ENCODE results near the gene XIAP.

DNA sequence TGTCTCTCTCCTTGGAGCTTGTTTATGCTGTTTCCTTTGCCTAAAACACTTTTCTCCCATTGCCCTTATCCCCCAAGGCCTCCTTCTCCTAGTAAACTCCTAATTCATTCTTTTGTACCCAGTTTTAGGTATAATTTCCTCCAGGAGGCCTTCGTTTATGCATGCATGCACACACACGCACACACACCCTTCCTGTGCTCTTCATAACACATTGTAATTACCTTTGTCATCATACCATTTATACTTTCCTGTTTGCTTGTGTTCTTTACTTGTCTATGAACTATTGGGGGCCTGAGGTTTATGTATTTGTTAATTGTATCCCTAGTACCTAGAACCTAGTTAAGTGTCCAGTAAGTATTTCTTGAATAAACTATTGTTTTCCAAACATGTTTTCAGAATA, 45.5 kb downstream of the XIAP start:
- TF ChIP-seq, protein P1, sequence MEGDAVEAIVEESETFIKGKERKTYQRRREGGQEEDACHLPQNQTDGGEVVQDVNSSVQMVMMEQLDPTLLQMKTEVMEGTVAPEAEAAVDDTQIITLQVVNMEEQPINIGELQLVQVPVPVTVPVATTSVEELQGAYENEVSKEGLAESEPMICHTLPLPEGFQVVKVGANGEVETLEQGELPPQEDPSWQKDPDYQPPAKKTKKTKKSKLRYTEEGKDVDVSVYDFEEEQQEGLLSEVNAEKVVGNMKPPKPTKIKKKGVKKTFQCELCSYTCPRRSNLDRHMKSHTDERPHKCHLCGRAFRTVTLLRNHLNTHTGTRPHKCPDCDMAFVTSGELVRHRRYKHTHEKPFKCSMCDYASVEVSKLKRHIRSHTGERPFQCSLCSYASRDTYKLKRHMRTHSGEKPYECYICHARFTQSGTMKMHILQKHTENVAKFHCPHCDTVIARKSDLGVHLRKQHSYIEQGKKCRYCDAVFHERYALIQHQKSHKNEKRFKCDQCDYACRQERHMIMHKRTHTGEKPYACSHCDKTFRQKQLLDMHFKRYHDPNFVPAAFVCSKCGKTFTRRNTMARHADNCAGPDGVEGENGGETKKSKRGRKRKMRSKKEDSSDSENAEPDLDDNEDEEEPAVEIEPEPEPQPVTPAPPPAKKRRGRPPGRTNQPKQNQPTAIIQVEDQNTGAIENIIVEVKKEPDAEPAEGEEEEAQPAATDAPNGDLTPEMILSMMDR (IDR thresholded peaks at IDR 0.05; ENCODE audit: insufficient read depth, low read length, poor library complexity, severe bottlenecking) = no peak
- no peak for TF ChIP-seq EZH2phosphoT487 (conservative IDR thresholded peaks at IDR 0.05; ENCODE audit: low read length)

All from SU-DHL-6 (cell line).